Activated naive CD8-positive, alpha-beta T cell (primary cell): Measurements from ENCODE around the gene TRMT2A.

Experiments
- H3K27ac Mint-ChIP-seq: one replicate; pipeline ENCODE4 v1.8.0; 2021; ENCODE audit warnings: mixed read lengths
- H3K27me3 Mint-ChIP-seq: one replicate; pipeline ENCODE4 v1.8.0; 2021; ENCODE audit warnings: mixed read lengths
- H3K36me3 Mint-ChIP-seq: one replicate; pipeline ENCODE4 v1.8.0; 2021; ENCODE audit warnings: mixed read lengths
- H3K4me1 Mint-ChIP-seq: one replicate; pipeline ENCODE4 v1.8.0; 2021; ENCODE audit warnings: low read depth, mixed read lengths
- H3K4me3 Mint-ChIP-seq: one replicate; pipeline ENCODE4 v1.8.0; 2021; ENCODE audit warnings: mild to moderate bottlenecking, mixed read lengths
- H3K9me3 Mint-ChIP-seq: one replicate; pipeline ENCODE4 v1.8.0; 2021; ENCODE audit warnings: low read depth, mixed read lengths

Gene TRMT2A

GRCh38 chr22:20110359-20110985 lies 6.6 kb downstream of the TRMT2A start:
- H3K27ac Mint-ChIP-seq: peak overlapping the region; percentile 83
- no peak overlapping the region for H3K4me3 Mint-ChIP-seq
- no peaks in the 10 kb centered on the region for H3K9me3 Mint-ChIP-seq
- peaks cover 20% of the 10 kb centered on the region for H3K4me1 Mint-ChIP-seq
- H3K36me3 Mint-ChIP-seq: peaks cover 3% of the 10 kb centered on the region
- H3K27me3 Mint-ChIP-seq: no peaks in the 10 kb centered on the region

GRCh38 chr22:20109411-20110358 lies 7.3 kb downstream of the TRMT2A start:
- Mint-ChIP-seq H3K9me3 (no peaks in the 10 kb centered on the region), H3K27ac (peak overlapping the region; percentile 83), H3K4me3 (no peak overlapping the region), H3K36me3 (no peaks in the 10 kb centered on the region), H3K27me3 (no peaks in the 10 kb centered on the region), H3K4me1 (peaks cover 16% of the 10 kb centered on the region)

- Mint-ChIP-seq H3K4me3 (no peak overlapping the region), H3K9me3 (no peaks in the 10 kb centered on the region), H3K27me3 (no peaks in the 10 kb centered on the region), H3K27ac (no peak overlapping the region), H3K4me1 (peaks cover 14% of the 10 kb centered on the region), H3K36me3 (no peaks in the 10 kb centered on the region)
These were observed 8.2 kb downstream of the TRMT2A start for GRCh38 chr22:20108757-20109230.

- no peaks in the 10 kb centered on the region for H3K36me3 Mint-ChIP-seq
- H3K9me3 Mint-ChIP-seq: no peaks in the 10 kb centered on the region
- peak overlapping the region; percentile 28 for H3K27ac Mint-ChIP-seq
- no peaks in the 10 kb centered on the region for H3K27me3 Mint-ChIP-seq
- no peak overlapping the region for H3K4me3 Mint-ChIP-seq
- H3K4me1 Mint-ChIP-seq: peaks cover 14% of the 10 kb centered on the region
These were observed 8.9 kb downstream of the TRMT2A start for GRCh38 chr22:20107951-20108756.

- Mint-ChIP-seq H3K27ac (peak overlapping the region; percentile 28), H3K36me3 (peaks cover 2% of the 10 kb centered on the region), H3K9me3 (no peaks in the 10 kb centered on the region), H3K4me1 (peaks cover 18% of the 10 kb centered on the region), H3K4me3 (no peak overlapping the region), H3K27me3 (no peaks in the 10 kb centered on the region)
These were observed 9.5 kb downstream of the TRMT2A start for GRCh38 chr22:20107471-20107901.

- H3K27me3 Mint-ChIP-seq: no peaks in the 10 kb centered on the region
- H3K4me1 Mint-ChIP-seq: peaks cover 19% of the 10 kb centered on the region
- no peaks in the 10 kb centered on the region for H3K9me3 Mint-ChIP-seq
- H3K27ac Mint-ChIP-seq: no peak overlapping the region
- peaks cover 2% of the 10 kb centered on the region for H3K36me3 Mint-ChIP-seq
- no peak overlapping the region for H3K4me3 Mint-ChIP-seq
These were observed 10.2 kb downstream of the TRMT2A start for GRCh38 chr22:20106849-20107237.

GRCh38 chr22:20106205-20106848 lies 10.7 kb downstream of the TRMT2A start:
- Mint-ChIP-seq H3K27ac (peak overlapping the region; percentile 3), H3K4me1 (peaks cover 19% of the 10 kb centered on the region), H3K4me3 (no peak overlapping the region), H3K36me3 (peaks cover 2% of the 10 kb centered on the region), H3K9me3 (no peaks in the 10 kb centered on the region), H3K27me3 (no peaks in the 10 kb centered on the region)

- H3K9me3 Mint-ChIP-seq: no peaks in the 10 kb centered on the region
- H3K36me3 Mint-ChIP-seq: peaks cover 2% of the 10 kb centered on the region
- H3K4me3 Mint-ChIP-seq: no peak overlapping the region
- H3K27me3 Mint-ChIP-seq: no peaks in the 10 kb centered on the region
- no peak overlapping the region for H3K27ac Mint-ChIP-seq
- peaks cover 20% of the 10 kb centered on the region for H3K4me1 Mint-ChIP-seq
These were observed 11.4 kb downstream of the TRMT2A start for GRCh38 chr22:20105456-20106204.

- Mint-ChIP-seq H3K36me3 (peaks cover 13% of the 10 kb centered on the region), H3K4me3 (peak overlapping the region; percentile 8), H3K4me1 (peaks cover 48% of the 10 kb centered on the region), H3K27me3 (no peaks in the 10 kb centered on the region), H3K9me3 (no peaks in the 10 kb centered on the region), H3K27ac (peak overlapping the region; percentile 76)
These were observed 14.7 kb downstream of the TRMT2A start for GRCh38 chr22:20102203-20102780.

GRCh38 chr22:20101638-20102037 lies 15.4 kb downstream of the TRMT2A start:
- peak overlapping the region; percentile 94 for H3K27ac Mint-ChIP-seq
- H3K36me3 Mint-ChIP-seq: peaks cover 20% of the 10 kb centered on the region
- peak overlapping the region; percentile 86 for H3K4me3 Mint-ChIP-seq
- H3K27me3 Mint-ChIP-seq: no peaks in the 10 kb centered on the region
- H3K4me1 Mint-ChIP-seq: peaks cover 52% of the 10 kb centered on the region
- H3K9me3 Mint-ChIP-seq: no peaks in the 10 kb centered on the region

- peaks cover 33% of the 10 kb centered on the region for H3K36me3 Mint-ChIP-seq
- no peaks in the 10 kb centered on the region for H3K9me3 Mint-ChIP-seq
- H3K4me3 Mint-ChIP-seq: peak overlapping the region; percentile 86
- peak overlapping the region; percentile 94 for H3K27ac Mint-ChIP-seq
- H3K27me3 Mint-ChIP-seq: no peaks in the 10 kb centered on the region
- peaks cover 63% of the 10 kb centered on the region for H3K4me1 Mint-ChIP-seq
These were observed 17.8 kb downstream of the TRMT2A start for GRCh38 chr22:20099099-20099711.

GRCh38 chr22:20096574-20097420 lies 20.2 kb downstream of the TRMT2A start:
- Mint-ChIP-seq H3K27ac (peak overlapping the region; percentile 18), H3K9me3 (no peaks in the 10 kb centered on the region), H3K27me3 (no peaks in the 10 kb centered on the region), H3K36me3 (peaks cover 31% of the 10 kb centered on the region), H3K4me3 (no peak overlapping the region), H3K4me1 (peaks cover 65% of the 10 kb centered on the region)
